ENCODE measurements around the gene SOX1.

Gene SOX1

DNA sequence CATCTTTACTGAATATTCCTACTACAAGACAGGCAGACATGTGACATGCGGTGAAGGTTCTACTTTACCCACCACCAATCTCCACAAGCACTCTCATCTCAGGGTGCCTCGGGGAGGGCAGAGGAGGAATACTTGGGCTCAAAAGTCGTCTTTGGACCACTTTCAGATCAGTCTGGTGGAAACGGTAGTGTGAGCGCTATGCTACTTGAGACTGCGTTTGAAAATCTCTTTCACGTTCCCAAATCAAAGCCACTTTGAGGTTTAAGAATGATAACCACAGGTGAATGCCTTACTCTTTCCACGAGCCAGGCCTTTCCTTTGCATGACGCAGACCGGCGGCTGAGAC is 1.5 kb upstream of the SOX1 start:
- peaks cover 13% of the 10 kb centered on the region for H3K4me1 Mint-ChIP-seq
- H3K27ac Mint-ChIP-seq = no peak overlapping the region
- peak overlapping the region; percentile 45 for H3K4me3 Mint-ChIP-seq
- H3K36me3 Mint-ChIP-seq = peaks cover 9% of the 10 kb centered on the region
- H3K27me3 Mint-ChIP-seq = peaks cover 47% of the 10 kb centered on the region
- H3K9me3 Mint-ChIP-seq = peaks cover 2% of the 10 kb centered on the region

- Mint-ChIP-seq H3K4me1 (peaks cover 11% of the 10 kb centered on the region), H3K27me3 (peaks cover 47% of the 10 kb centered on the region), H3K27ac (no peak overlapping the region), H3K9me3 (peaks cover 4% of the 10 kb centered on the region), H3K4me3 (peak overlapping the region; percentile 63), H3K36me3 (peaks cover 9% of the 10 kb centered on the region)
These were observed 904 bp upstream of the SOX1 start for GRCh38 chr13:112065867-112066623.

DNA sequence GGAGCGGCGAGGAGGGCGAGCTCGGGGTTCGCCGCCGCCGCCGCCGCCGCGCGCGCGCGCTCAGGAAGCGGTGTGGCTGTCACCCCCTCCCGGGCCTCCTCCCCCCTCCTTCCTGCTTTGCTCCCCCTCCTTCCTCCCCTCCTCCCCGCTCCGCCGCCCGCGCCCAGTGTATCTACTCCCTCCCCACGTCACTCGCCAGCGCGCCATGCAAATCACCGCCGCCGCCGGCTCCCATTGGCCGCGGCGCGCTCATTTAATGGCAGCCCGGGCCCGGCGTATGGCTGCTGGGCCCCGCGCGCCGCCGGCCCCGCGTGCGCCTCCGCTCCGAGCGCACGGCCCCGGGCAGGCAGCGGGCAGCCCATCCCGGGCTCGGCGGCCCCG is 335 bp upstream of the SOX1 start:
- Mint-ChIP-seq H3K4me3 (no peak overlapping the region), H3K27me3 (peaks cover 48% of the 10 kb centered on the region), H3K27ac (no peak overlapping the region), H3K9me3 (peaks cover 4% of the 10 kb centered on the region), H3K36me3 (peaks cover 10% of the 10 kb centered on the region), H3K4me1 (peaks cover 11% of the 10 kb centered on the region)

DNA sequence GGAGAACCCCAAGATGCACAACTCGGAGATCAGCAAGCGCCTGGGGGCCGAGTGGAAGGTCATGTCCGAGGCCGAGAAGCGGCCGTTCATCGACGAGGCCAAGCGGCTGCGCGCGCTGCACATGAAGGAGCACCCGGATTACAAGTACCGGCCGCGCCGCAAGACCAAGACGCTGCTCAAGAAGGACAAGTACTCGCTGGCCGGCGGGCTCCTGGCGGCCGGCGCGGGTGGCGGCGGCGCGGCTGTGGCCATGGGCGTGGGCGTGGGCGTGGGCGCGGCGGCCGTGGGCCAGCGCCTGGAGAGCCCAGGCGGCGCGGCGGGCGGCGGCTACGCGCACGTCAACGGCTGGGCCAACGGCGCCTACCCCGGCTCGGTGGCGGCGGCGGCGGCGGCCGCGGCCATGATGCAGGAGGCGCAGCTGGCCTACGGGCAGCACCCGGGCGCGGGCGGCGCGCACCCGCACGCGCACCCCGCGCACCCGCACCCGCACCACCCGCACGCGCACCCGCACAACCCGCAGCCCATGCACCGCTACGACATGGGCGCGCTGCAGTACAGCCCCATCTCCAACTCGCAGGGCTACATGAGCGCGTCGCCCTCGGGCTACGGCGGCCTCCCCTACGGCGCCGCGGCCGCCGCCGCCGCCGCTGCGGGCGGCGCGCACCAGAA is 1.1 kb downstream of the SOX1 start:
- Mint-ChIP-seq H3K9me3 (peaks cover 4% of the 10 kb centered on the region), H3K27me3 (peaks cover 44% of the 10 kb centered on the region), H3K4me1 (peaks cover 14% of the 10 kb centered on the region)

DNA sequence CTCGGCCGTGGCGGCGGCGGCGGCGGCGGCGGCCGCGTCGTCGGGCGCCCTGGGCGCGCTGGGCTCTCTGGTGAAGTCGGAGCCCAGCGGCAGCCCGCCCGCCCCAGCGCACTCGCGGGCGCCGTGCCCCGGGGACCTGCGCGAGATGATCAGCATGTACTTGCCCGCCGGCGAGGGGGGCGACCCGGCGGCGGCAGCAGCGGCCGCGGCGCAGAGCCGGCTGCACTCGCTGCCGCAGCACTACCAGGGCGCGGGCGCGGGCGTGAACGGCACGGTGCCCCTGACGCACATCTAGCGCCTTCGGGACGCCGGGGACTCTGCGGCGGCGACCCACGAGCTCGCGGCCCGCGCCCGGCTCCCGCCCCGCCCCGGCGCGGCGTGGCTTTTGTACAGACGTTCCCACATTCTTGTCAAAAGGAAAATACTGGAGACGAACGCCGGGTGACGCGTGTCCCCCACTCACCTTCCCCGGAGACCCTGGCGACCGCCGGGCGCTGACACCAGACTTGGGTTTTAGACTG is 1.7 kb downstream of the SOX1 start:
- peaks cover 40% of the 10 kb centered on the region for H3K27me3 Mint-ChIP-seq
- H3K4me1 Mint-ChIP-seq = peaks cover 11% of the 10 kb centered on the region
- H3K36me3 Mint-ChIP-seq = peaks cover 10% of the 10 kb centered on the region
- H3K27ac Mint-ChIP-seq = no peak overlapping the region
- no peak overlapping the region for H3K4me3 Mint-ChIP-seq
- peaks cover 4% of the 10 kb centered on the region for H3K9me3 Mint-ChIP-seq

More for the DNA sequence above, 1.1 kb downstream of the SOX1 start:
- no peak overlapping the region for H3K4me3 Mint-ChIP-seq
- peaks cover 12% of the 10 kb centered on the region for H3K36me3 Mint-ChIP-seq
- H3K27ac Mint-ChIP-seq = no peak overlapping the region

DNA sequence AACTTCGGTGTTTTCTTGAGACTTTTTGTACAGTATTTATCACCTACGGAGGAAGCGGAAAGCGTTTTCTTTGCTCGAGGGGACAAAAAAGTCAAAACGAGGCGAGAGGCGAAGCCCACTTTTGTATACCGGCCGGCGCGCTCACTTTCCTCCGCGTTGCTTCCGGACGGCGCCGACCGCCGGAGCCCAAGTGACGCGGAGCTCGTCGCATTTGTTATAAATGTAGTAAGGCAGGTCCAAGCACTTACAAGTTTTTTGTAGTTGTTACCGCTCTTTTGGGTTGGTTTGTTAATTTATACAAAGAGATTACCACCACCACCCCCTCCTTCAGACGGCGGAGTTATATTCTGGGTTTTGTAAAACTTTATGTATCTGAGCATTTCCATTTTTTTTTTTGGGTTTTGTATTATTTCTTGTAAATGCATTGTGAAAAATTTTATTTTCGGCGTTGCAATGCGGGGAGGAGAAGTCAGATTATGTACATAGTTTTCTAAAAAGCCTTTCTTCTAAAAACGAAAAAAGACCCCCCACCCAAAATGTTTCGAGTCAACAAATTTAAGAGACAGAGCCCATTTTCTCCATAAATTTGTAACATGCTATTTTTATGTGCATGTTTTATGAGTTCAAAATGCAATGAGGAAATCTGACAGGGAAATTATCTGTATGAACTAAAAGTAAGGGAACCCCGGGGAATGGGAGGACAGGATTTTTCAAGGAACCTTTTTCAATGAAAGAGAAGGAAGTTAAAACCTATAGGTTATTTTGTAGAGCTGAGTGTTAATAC is 2.3 kb downstream of the SOX1 start:
- H3K27ac Mint-ChIP-seq = peak overlapping the region; percentile 82
- H3K36me3 Mint-ChIP-seq = peaks cover 11% of the 10 kb centered on the region
- H3K9me3 Mint-ChIP-seq = peaks cover 4% of the 10 kb centered on the region
- H3K4me1 Mint-ChIP-seq = peaks cover 15% of the 10 kb centered on the region
- H3K4me3 Mint-ChIP-seq = peak overlapping the region; percentile 33
- H3K27me3 Mint-ChIP-seq = peaks cover 40% of the 10 kb centered on the region

DNA sequence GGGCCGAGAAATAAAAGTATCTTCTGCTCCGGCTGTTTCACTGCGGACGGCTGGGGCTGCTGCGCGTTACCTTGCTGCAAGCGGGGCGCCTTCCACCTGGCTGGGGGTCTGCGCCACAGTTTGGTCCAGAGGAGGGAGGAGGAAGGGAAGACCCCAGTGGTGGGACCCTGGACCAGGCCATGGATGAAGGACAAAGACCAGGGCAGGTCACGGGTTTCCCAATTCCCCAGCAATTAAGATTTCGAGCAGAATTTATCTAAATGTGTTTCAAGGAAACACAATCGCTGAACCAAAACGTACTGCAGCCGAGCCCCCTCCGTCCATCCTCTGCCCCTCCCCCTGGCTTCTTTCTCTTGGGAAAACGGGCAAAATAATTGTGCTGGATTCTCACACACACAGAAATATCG is 2.9 kb downstream of the SOX1 start:
- H3K4me1 Mint-ChIP-seq = peaks cover 15% of the 10 kb centered on the region
- peak overlapping the region; percentile 35 for H3K27ac Mint-ChIP-seq
- peaks cover 14% of the 10 kb centered on the region for H3K36me3 Mint-ChIP-seq
- H3K27me3 Mint-ChIP-seq = peaks cover 44% of the 10 kb centered on the region
- no peak overlapping the region for H3K4me3 Mint-ChIP-seq
- H3K9me3 Mint-ChIP-seq = peaks cover 4% of the 10 kb centered on the region

- H3K4me3 Mint-ChIP-seq = no peak overlapping the region
- H3K27me3 Mint-ChIP-seq = peaks cover 50% of the 10 kb centered on the region
- no peak overlapping the region for H3K27ac Mint-ChIP-seq
- H3K36me3 Mint-ChIP-seq = peaks cover 14% of the 10 kb centered on the region
- peaks cover 9% of the 10 kb centered on the region for H3K4me1 Mint-ChIP-seq
- H3K9me3 Mint-ChIP-seq = peaks cover 4% of the 10 kb centered on the region
These were observed 4.3 kb downstream of the SOX1 start for GRCh38 chr13:112071102-112071722.

- no peak overlapping the region for H3K4me3 Mint-ChIP-seq
- H3K9me3 Mint-ChIP-seq = peaks cover 4% of the 10 kb centered on the region
- H3K36me3 Mint-ChIP-seq = peaks cover 14% of the 10 kb centered on the region
- peaks cover 55% of the 10 kb centered on the region for H3K27me3 Mint-ChIP-seq
- H3K27ac Mint-ChIP-seq = no peak overlapping the region
- peaks cover 8% of the 10 kb centered on the region for H3K4me1 Mint-ChIP-seq
These were observed 5.0 kb downstream of the SOX1 start for GRCh38 chr13:112071723-112072533.

DNA sequence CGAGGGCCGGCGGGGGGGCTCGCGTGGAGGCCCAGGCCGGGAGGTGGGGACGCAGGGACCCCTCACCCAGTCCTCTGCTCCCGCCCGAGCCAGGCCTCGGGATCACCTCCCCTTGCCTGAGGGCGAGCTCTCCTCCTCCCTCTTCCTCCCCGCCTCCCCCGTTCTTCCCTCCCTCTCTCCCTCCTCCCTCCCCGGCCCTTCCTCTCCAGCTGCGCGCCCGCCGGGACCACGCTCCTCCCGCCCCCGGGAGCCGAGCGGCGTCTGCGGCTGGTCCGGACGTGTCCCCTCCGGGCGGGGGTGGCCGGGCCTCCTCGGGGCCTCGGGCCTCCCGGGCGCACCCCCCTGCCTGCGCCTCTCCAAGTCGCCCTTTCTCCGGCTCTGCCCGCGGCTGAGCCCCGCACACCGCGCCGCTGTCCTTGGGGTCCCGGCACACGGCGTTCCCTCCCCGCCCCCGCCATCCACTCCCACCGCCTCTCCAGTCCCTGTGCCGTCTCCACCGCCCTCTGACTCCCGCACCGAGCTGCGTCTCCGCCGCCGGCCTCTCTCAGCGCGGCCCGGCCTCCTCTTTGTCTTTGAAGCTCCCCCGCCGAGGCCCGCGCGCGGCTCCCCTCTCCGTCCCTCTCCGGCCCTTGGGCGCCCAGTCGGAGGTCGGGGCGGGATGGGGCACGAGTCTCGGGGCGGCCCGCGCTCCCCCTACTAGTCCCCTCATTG is 5.7 kb downstream of the SOX1 start:
- Mint-ChIP-seq H3K36me3 (peaks cover 14% of the 10 kb centered on the region), H3K4me1 (peaks cover 8% of the 10 kb centered on the region), H3K9me3 (peaks cover 4% of the 10 kb centered on the region), H3K27ac (no peak overlapping the region), H3K4me3 (no peak overlapping the region), H3K27me3 (peaks cover 57% of the 10 kb centered on the region)

DNA sequence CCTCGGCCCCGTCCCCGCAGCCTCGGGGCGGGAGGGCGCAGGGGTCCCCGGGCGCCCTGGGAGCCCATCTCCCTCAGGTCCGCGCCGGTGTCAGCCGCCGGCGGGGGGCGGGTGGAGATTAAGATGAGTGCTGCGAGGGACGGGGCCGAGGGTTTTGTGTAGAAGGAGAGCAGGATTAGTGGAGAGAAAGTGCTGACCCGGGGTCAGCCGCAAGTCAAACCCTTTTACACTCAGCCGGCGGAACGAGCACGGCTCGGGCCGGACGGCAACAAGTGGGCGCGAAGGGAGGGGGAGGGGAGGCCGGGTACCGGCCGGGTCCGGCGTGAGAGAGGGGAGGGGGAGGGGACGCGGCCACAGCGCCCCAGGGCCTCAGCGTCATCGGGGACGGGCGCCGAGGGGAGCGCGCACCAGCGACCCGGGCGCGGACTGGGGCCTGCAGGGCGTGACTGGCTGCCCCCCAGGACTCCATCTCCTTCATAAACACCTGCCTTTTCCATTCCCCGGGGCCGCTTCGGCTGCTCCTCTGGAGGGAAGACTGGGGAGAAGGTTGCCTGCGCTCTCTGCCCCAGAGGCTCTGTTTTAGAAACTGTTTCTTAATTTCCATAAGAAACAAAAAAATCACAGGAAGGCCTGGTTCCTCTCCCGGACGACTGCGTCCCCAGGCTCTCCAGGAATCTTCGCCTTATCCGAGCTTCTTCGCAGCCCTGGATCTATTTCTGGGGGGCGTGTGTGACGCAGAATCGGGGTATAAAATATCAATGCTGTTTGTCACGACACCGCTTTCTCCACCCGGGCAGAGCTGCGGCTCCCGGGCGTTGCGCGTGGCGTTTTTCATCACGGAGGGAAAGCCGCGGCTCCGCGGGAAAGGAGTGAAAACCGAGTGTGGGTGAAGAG is 6.5 kb downstream of the SOX1 start:
- peaks cover 8% of the 10 kb centered on the region for H3K4me1 Mint-ChIP-seq
- peaks cover 4% of the 10 kb centered on the region for H3K9me3 Mint-ChIP-seq
- peaks cover 14% of the 10 kb centered on the region for H3K36me3 Mint-ChIP-seq
- H3K4me3 Mint-ChIP-seq = no peak overlapping the region
- H3K27me3 Mint-ChIP-seq = peaks cover 59% of the 10 kb centered on the region
- no peak overlapping the region for H3K27ac Mint-ChIP-seq

- peaks cover 8% of the 10 kb centered on the region for H3K4me1 Mint-ChIP-seq
- peaks cover 4% of the 10 kb centered on the region for H3K9me3 Mint-ChIP-seq
- H3K27me3 Mint-ChIP-seq = peaks cover 53% of the 10 kb centered on the region
- no peak overlapping the region for H3K4me3 Mint-ChIP-seq
- no peak overlapping the region for H3K27ac Mint-ChIP-seq
- H3K36me3 Mint-ChIP-seq = peaks cover 13% of the 10 kb centered on the region
These were observed 7.4 kb downstream of the SOX1 start for GRCh38 chr13:112074139-112074865.

GRCh38 chr13:112077729-112078128 is 10.8 kb downstream of the SOX1 start:
- H3K4me1 Mint-ChIP-seq = peaks cover 4% of the 10 kb centered on the region
- peaks cover 43% of the 10 kb centered on the region for H3K27me3 Mint-ChIP-seq
- H3K36me3 Mint-ChIP-seq = peaks cover 4% of the 10 kb centered on the region
- no peak overlapping the region for H3K27ac Mint-ChIP-seq
- no peak overlapping the region for H3K4me3 Mint-ChIP-seq
- no peaks in the 10 kb centered on the region for H3K9me3 Mint-ChIP-seq
